Right ventricle myocardium inferior (tissue), 1 donor: ENCODE data around the gene GOLGA8H. TPM values are rescaled to one million over a fixed set of nuclear protein-coding genes. Genes with fewer than 3 reads are reported as not detected.
"Not testable (repeated sequence)": the region's sequence is repeated elsewhere in the genome, so short reads cannot be mapped to it uniquely, and the experiment has no call there.

Experiments
- ATAC-seq: fragments of 200-7000 bp; cut with Tn5 transposase; one replicate; pipeline ENCODE4 v1.9.1; 2020; ENCODE audit warnings: mild to moderate bottlenecking, moderate library complexity
- DNase-seq: peaks from one replicate; pipeline ENCODE4 v3.0.0; 2021; ENCODE audit errors: missing footprints
- intact Hi-C: fragments of 100-400 bp; cut with DNase I; formaldehyde crosslinking; loops from one replicate; pipeline ENCODE4 v1.11.0; 2022
- long read RNA-seq: library from polyadenylated mRNA; unstranded; transcript quantifications from one replicate; pipeline ENCODE4 v2.0.0, GENCODE V29; 2021
- total RNA-seq: library from RNA; stranded (reverse); fragmentation: NEBNext Ultra II Directional; extraction: Animal tissue kit (Norgen Biotek cat#: 25700); gene quantifications from one replicate; pipeline ENCODE4 v1.2.1, GENCODE V29; 2021
- donor health status: DM: no; HTN: yes; CAD: no; lungs with severe emphysema.

Gene GOLGA8H
- total RNA-seq: not detected
- long read RNA-seq: 0 reads

GRCh38 chr15:30603796-30604195 is at the start of gene GOLGA8H:
GOLGA8H (plus strand) TSS chr15:30604028; CDS start chr15:30604126, 98 bp downstream.
- intact Hi-C loops, ATAC-seq: not testable (repeated sequence)

GRCh38 chr15:30566949-30567348 is 36.9 kb upstream of the GOLGA8H start:
- ATAC-seq, DNase-seq, intact Hi-C loops: not testable (repeated sequence)

More at GRCh38 chr15:30603796-30604195, at the start of gene GOLGA8H:
- not testable (repeated sequence) for DNase-seq

GRCh38 chr15:30573012-30573491 is 30.8 kb upstream of the GOLGA8H start:
- DNase-seq, intact Hi-C loops: not testable (repeated sequence)
- peak; percentile 75 for ATAC-seq

GRCh38 chr15:30579394-30579970 is 24.3 kb upstream of the GOLGA8H start:
- ATAC-seq, intact Hi-C loops, DNase-seq: not testable (repeated sequence)

- ATAC-seq, DNase-seq, intact Hi-C loops: not testable (repeated sequence)
These were observed 23.1 kb upstream of the GOLGA8H start for GRCh38 chr15:30580716-30581115.

GRCh38 chr15:30598953-30599352 is 4.9 kb upstream of the GOLGA8H start:
- ATAC-seq, intact Hi-C loops: not testable (repeated sequence)

GRCh38 chr15:30612271-30612670 is 8.4 kb downstream of the GOLGA8H start:
- intact Hi-C loops: not testable (repeated sequence)

More at GRCh38 chr15:30598953-30599352, 4.9 kb upstream of the GOLGA8H start:
- not testable (repeated sequence) for DNase-seq

GRCh38 chr15:30621342-30621741 is 17.5 kb downstream of the GOLGA8H start:
- ATAC-seq, intact Hi-C loops, DNase-seq: not testable (repeated sequence)

More at GRCh38 chr15:30612271-30612670, 8.4 kb downstream of the GOLGA8H start:
- not testable (repeated sequence) for ATAC-seq, DNase-seq

GRCh38 chr15:30625436-30626193 is 21.8 kb downstream of the GOLGA8H start, which contains the start of gene ARHGAP11B:
ARHGAP11B (plus strand) TSS chr15:30626128.
- DNase-seq (peak; percentile 91), ATAC-seq (peak; percentile 98)

GRCh38 chr15:30626194-30626565 is 22.4 kb downstream of the GOLGA8H start:
- ATAC-seq, intact Hi-C loops, DNase-seq: not testable (repeated sequence)

More at GRCh38 chr15:30625436-30626193, 21.8 kb downstream of the GOLGA8H start, which contains the start of gene ARHGAP11B:
- intact Hi-C loops: not testable (repeated sequence)

- DNase-seq, ATAC-seq, intact Hi-C loops: not testable (repeated sequence)
These were observed 22.8 kb downstream of the GOLGA8H start for GRCh38 chr15:30626632-30627031.

GRCh38 chr15:30650012-30650929 is 46.4 kb downstream of the GOLGA8H start:
- no peak for DNase-seq
- intact Hi-C loops: no loop called here
- ATAC-seq: no peak

GRCh38 chr15:30661154-30661553 is 57.3 kb downstream of the GOLGA8H start:
- DNase-seq, ATAC-seq, intact Hi-C loops: not testable (repeated sequence)

Other genes with a start within 250 kb of the GOLGA8H start
- 2.0 TPM for gene CHRFAM7A, start 210.5 kb upstream of the GOLGA8H start, total RNA-seq
- gene GOLGA8R, start 189.8 kb upstream of the GOLGA8H start, total RNA-seq: 3.6 TPM
- 0.65 TPM for gene GOLGA8Q, start 52.0 kb upstream of the GOLGA8H start, total RNA-seq